Endothelial cell of umbilical vein (primary cell): ENCODE data around the gene AIG1. TPM values are rescaled to one million over a fixed set of nuclear protein-coding genes. Genes with fewer than 3 reads are reported as not detected.

ENCODE experiments used
- BruUV-seq: library from RNA; stranded (reverse); fragments of 400-500 nt; replicated peaks from 2 replicates; lab custom pipeline; 2021; lab: Mats Ljungman, UMichigan
- CTCF ChIA-PET: fragments of 300-600, 350-600 bp; sonication (Branson Sonifier 250); formaldehyde crosslinking; loops from one replicate; lab custom pipeline; 2021; ENCODE audit warnings: antibody characterized with exemption, inconsistent platforms; lab: Charles Lee
- POLR2A ChIA-PET: fragments of 300-600, 350-600 bp; sonication (Branson Sonifier 250); formaldehyde crosslinking; loops from one replicate; lab custom pipeline; 2021; ENCODE audit warnings: antibody characterized with exemption, inconsistent platforms; lab: Charles Lee
- DNase-seq: peaks from one replicate; pipeline ENCODE4 v3.0.0-alpha.2; 2011; ENCODE audit warnings: low read depth, low spot score
- FAIRE-seq: peaks from 2 replicates; lab custom pipeline; 2011; peaks lifted over from hg19 to GRCh38; lab: Jason Lieb, UNC
- H2AFZ ChIP-seq: 2 replicates; pipeline ENCODE4 v1.6.0; 2012; ENCODE audit warnings: low read depth, low read length, control low read depth, inconsistent platforms
- H3K27ac ChIP-seq: 2 replicates; pipeline ENCODE4 v1.5.1; 2011; ENCODE audit warnings: low read depth, mild to moderate bottlenecking, control low read depth, low read length, moderate library complexity; ENCODE audit not compliant: insufficient read depth
- H3K27me3 ChIP-seq, 2 experiments: 2 replicates each; pipeline versions ENCODE4 v1.6.0 to v1.6.1; 2011; ENCODE audit warnings: low read length in 2 of 2, mixed read lengths in 1 of 2; ENCODE audit not compliant: control insufficient read depth in 2 of 2, insufficient read depth in 2 of 2
- H3K36me3 ChIP-seq, 2 experiments: 2 replicates in 1 of 2; 3 replicates in 1 of 2; pipeline ENCODE4 v1.5.1; 2011; ENCODE audit warnings: low read length in 2 of 2, mild to moderate bottlenecking in 1 of 2, moderate library complexity in 1 of 2; ENCODE audit not compliant: control insufficient read depth in 2 of 2, insufficient read depth in 2 of 2; ENCODE audit errors: extremely low read depth in 1 of 2
- H3K4me1 ChIP-seq: 3 replicates; pipeline ENCODE4 v1.5.1; 2011; ENCODE audit warnings: mild to moderate bottlenecking, low read length; ENCODE audit not compliant: control insufficient read depth, insufficient read depth; ENCODE audit errors: extremely low read depth
- H3K4me2 ChIP-seq: 2 replicates; pipeline ENCODE4 v1.6.1; 2011; ENCODE audit warnings: low read length, control low read depth, mixed read lengths; ENCODE audit not compliant: insufficient read depth
- H3K4me3 ChIP-seq, 3 experiments: fragments of 200-600 bp in 1 of 3; sonication (generic), shearing (Covaris generic) in 1 of 3; replicated peaks in 1 of 3; 2 replicates each; pipeline ENCODE4 v1.5.1; 2011 to 2016; ENCODE audit warnings: control low read depth in 3 of 3, low read length in 3 of 3, mild to moderate bottlenecking in 2 of 3, inconsistent platforms in 1 of 3, low read depth in 1 of 3, moderate library complexity in 1 of 3; ENCODE audit not compliant: insufficient read depth in 1 of 3
- H3K79me2 ChIP-seq: 2 replicates; pipeline ENCODE4 v1.6.0; 2012; ENCODE audit warnings: low read length, inconsistent platforms; ENCODE audit not compliant: control insufficient read depth, insufficient read depth
- H3K9ac ChIP-seq: replicated peaks from 2 replicates; pipeline ENCODE3; 2011; ENCODE audit warnings: low read length, control low read depth; ENCODE audit not compliant: insufficient read depth; ENCODE audit errors: extremely low read depth
- H3K9me1 ChIP-seq: replicated peaks from 3 replicates; pipeline ENCODE4 v1.6.0; 2011; ENCODE audit warnings: mild to moderate bottlenecking, low read length; ENCODE audit not compliant: control insufficient read depth, insufficient read depth; ENCODE audit errors: extremely low read depth
- H3K9me3 ChIP-seq: replicated peaks from 2 replicates; pipeline ENCODE4 v1.5.1; 2012; ENCODE audit warnings: low read length, inconsistent platforms; ENCODE audit not compliant: control insufficient read depth, insufficient read depth
- H4K20me1 ChIP-seq: replicated peaks from 2 replicates; pipeline ENCODE3; 2011; ENCODE audit warnings: mild to moderate bottlenecking, low read length; ENCODE audit not compliant: control insufficient read depth, insufficient read depth; ENCODE audit errors: extremely low read depth
- EZH2 ChIP-seq: IDR thresholded peaks from 2 replicates; pipeline ENCODE4 v1.6.1; 2012; ENCODE audit warnings: borderline replicate concordance, low read depth, mild to moderate bottlenecking, moderate library complexity, low read length, inconsistent platforms; ENCODE audit not compliant: severe bottlenecking
- FOS ChIP-seq: IDR thresholded peaks from 2 replicates; pipeline ENCODE4 v1.6.1; 2011; ENCODE audit warnings: mild to moderate bottlenecking, low read length, moderate library complexity, borderline replicate concordance; ENCODE audit not compliant: insufficient read depth
- GATA2 ChIP-seq: IDR thresholded peaks from 2 replicates; pipeline ENCODE4 v1.7.0; 2011; ENCODE audit warnings: low read depth, mild to moderate bottlenecking, moderate library complexity, mixed read lengths, low read length; ENCODE audit not compliant: insufficient read length, insufficient read depth
- JUN ChIP-seq: IDR thresholded peaks from 2 replicates; pipeline ENCODE4 v1.6.1; 2011; ENCODE audit warnings: borderline replicate concordance, low read depth; ENCODE audit not compliant: insufficient read length, insufficient read depth
- MAX ChIP-seq: IDR thresholded peaks from 2 replicates; pipeline ENCODE4 v1.6.1; 2011; ENCODE audit not compliant: insufficient read depth, insufficient read length
- MYC ChIP-seq: IDR thresholded peaks from one replicate; pipeline ENCODE4 v1.6.1; 2011; ENCODE audit warnings: mild to moderate bottlenecking, low read depth, low read length
- POLR2A ChIP-seq: IDR thresholded peaks from 2 replicates; pipeline ENCODE4 v1.6.1; 2012; ENCODE audit warnings: low read depth, mild to moderate bottlenecking, control low read depth, low read length
- POLR2AphosphoS5 ChIP-seq: IDR thresholded peaks from 2 replicates; pipeline ENCODE4 v1.6.1; 2012; ENCODE audit warnings: low read depth, mild to moderate bottlenecking, control low read depth, low read length, moderate library complexity; ENCODE audit not compliant: insufficient read depth
- dilution Hi-C: fragments of 300-500 bp; cut with MboI; formaldehyde crosslinking; loops from one replicate; pipeline ENCODE4 v1.15.0; 2019; ENCODE audit warnings: low sequenced_read_pairs; ENCODE audit not compliant: extremely low pct_ligation_motif_present
- intact Hi-C: fragments of 100-400 bp; cut with micrococcal nuclease; formaldehyde crosslinking; loops from one replicate; pipeline ENCODE4 v1.10.0; 2022
- polyA plus RNA-seq, 4 experiments: library from polyadenylated mRNA; depleted of rRNA in 3 of 4; stranded (reverse) in 3 of 4; unstranded in 1 of 4; fragments of >200 nt; gene quantifications; 2 replicates each; pipeline versions ENCODE4 v1.2.1 to v1.2.3, GENCODE V29; 2011 to 2012; ENCODE audit warnings: missing spikeins in 1 of 4
- total RNA-seq: library from RNA; stranded (reverse); gene quantifications from 2 replicates; pipeline ENCODE4 v1.2.3, GENCODE V29; 2021
- TF ChIP-seq, protein P1 (sequence below), 2 donors: IDR thresholded peaks; 1 replicate in 1 of 2; 2 replicates in 1 of 2; pipeline ENCODE4 v1.5.1; 2011; ENCODE audit warnings: low read length in 2 of 2, mild to moderate bottlenecking in 2 of 2, moderate library complexity in 2 of 2, control low read depth in 1 of 2, inconsistent platforms in 1 of 2, low read depth in 1 of 2; ENCODE audit not compliant: insufficient read depth in 1 of 2; ENCODE audit errors: extremely low read depth in 1 of 2

The AIG1 gene
- total and polyA plus RNA-seq, 2 donors (not counting 3 experiments of a cell fraction or from before 2014, with no cell fraction given), result 17.7 to 22.7 TPM

GRCh38 chr6:143111443-143111842, 50.8 kb downstream of the AIG1 start:
- Histone ChIP-seq H3K27ac (no peak overlapping the region), H3K9me1 (no peaks in the 10 kb centered on the region), H3K27me3 (no peaks in the 10 kb centered on the region), H3K9ac (no peak overlapping the region), H4K20me1 (no peaks in the 10 kb centered on the region), H2AFZ (no peak overlapping the region), H3K4me2 (no peak overlapping the region), H3K4me3 (no peak overlapping the region), H3K36me3 (no peaks in the 10 kb centered on the region), H3K79me2 (no peaks in the 10 kb centered on the region), H3K9me3 (no peaks in the 10 kb centered on the region), H3K4me1 (no peaks in the 10 kb centered on the region)
- DNase-seq (no peak), FAIRE-seq (no peak)
- no TSS peak for BruUV-seq
- dilution Hi-C loops, result no loop called here
- no peak for TF ChIP-seq FOS
- no peak for TF ChIP-seq MYC
- TF ChIP-seq MAX, result no peak
- TF ChIP-seq POLR2A, result no peak
- TF ChIP-seq GATA2, result no peak
- no peak for TF ChIP-seq POLR2AphosphoS5
- TF ChIP-seq, protein P1, sequence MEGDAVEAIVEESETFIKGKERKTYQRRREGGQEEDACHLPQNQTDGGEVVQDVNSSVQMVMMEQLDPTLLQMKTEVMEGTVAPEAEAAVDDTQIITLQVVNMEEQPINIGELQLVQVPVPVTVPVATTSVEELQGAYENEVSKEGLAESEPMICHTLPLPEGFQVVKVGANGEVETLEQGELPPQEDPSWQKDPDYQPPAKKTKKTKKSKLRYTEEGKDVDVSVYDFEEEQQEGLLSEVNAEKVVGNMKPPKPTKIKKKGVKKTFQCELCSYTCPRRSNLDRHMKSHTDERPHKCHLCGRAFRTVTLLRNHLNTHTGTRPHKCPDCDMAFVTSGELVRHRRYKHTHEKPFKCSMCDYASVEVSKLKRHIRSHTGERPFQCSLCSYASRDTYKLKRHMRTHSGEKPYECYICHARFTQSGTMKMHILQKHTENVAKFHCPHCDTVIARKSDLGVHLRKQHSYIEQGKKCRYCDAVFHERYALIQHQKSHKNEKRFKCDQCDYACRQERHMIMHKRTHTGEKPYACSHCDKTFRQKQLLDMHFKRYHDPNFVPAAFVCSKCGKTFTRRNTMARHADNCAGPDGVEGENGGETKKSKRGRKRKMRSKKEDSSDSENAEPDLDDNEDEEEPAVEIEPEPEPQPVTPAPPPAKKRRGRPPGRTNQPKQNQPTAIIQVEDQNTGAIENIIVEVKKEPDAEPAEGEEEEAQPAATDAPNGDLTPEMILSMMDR (IDR thresholded peaks at IDR 0.05; ENCODE audit: extremely low read depth in 1 of 2, insufficient read depth in 1 of 2, low read depth in 1 of 2, low read length in 2 of 2), result no peak
- TF ChIP-seq JUN, result no peak
- TF ChIP-seq EZH2, result no peak
- ChIA-PET CTCF (no interaction called here), POLR2A (no interaction called here)
- intact Hi-C loops, result no loop called here
